Hepatocyte (in vitro differentiated cells): Measurements from ENCODE around the gene LIN7C. TPM values are rescaled to one million over a fixed set of nuclear protein-coding genes. Genes with fewer than 3 reads are reported as not detected.

Source experiments
- DNase-seq: peaks from one replicate; pipeline ENCODE4 v3.0.0-alpha.2; 2016; ENCODE audit warnings: low spot score
- H2AFZ ChIP-seq: fragments of 200-600 bp; sonication (generic); 2 replicates; pipeline ENCODE4 v1.6.0; 2016; ENCODE audit warnings: antibody characterized with exemption, mild to moderate bottlenecking
- H3K27ac ChIP-seq: fragments of 200-600 bp; sonication (generic); 2 replicates; pipeline ENCODE4 v1.5.1; 2016; ENCODE audit warnings: mild to moderate bottlenecking
- H3K27me3 ChIP-seq: fragments of 200-600 bp; sonication (generic); 2 replicates; pipeline ENCODE4 v1.6.1; 2016
- H3K36me3 ChIP-seq: fragments of 200-600 bp; sonication (generic); replicated peaks from 2 replicates; pipeline ENCODE4 v1.5.1; 2016; ENCODE audit warnings: low read depth; ENCODE audit not compliant: insufficient read depth
- H3K4me1 ChIP-seq: fragments of 200-600 bp; sonication (generic); 2 replicates; pipeline ENCODE4 v1.5.1; 2016; ENCODE audit warnings: mild to moderate bottlenecking, moderate library complexity; ENCODE audit not compliant: insufficient read depth
- H3K4me2 ChIP-seq: fragments of 200-600 bp; sonication (generic); 2 replicates; pipeline ENCODE4 v1.6.0; 2016
- H3K4me3 ChIP-seq: fragments of 200-600 bp; sonication (generic); 2 replicates; pipeline ENCODE4 v1.5.1; 2016; ENCODE audit warnings: mild to moderate bottlenecking
- H3K79me2 ChIP-seq: fragments of 200-600 bp; sonication (generic); 2 replicates; pipeline ENCODE4 v1.6.0; 2017; ENCODE audit warnings: mild to moderate bottlenecking
- H3K9me2 ChIP-seq: fragments of 200-600 bp; sonication (generic); replicated peaks from 2 replicates; pipeline ENCODE4 v1.6.0; 2017; ENCODE audit warnings: mild to moderate bottlenecking; ENCODE audit not compliant: insufficient read depth
- H3K9me3 ChIP-seq: fragments of 200-600 bp; sonication (generic); 2 replicates; pipeline ENCODE4 v1.5.1; 2016; ENCODE audit warnings: low read depth, mild to moderate bottlenecking
- H4K20me1 ChIP-seq: fragments of 200-600 bp; sonication (generic); 2 replicates; pipeline ENCODE4 v1.6.0; 2016; ENCODE audit warnings: mild to moderate bottlenecking; ENCODE audit not compliant: insufficient read depth, poor library complexity, severe bottlenecking
- CTCF ChIP-seq: fragments of 200-600 bp; sonication (generic); IDR thresholded peaks from 2 replicates; pipeline ENCODE4 v1.5.1; 2016; ENCODE audit warnings: antibody characterized with exemption, mild to moderate bottlenecking; ENCODE audit not compliant: poor library complexity
- EZH2 ChIP-seq: fragments of 200-600 bp; sonication (generic); IDR thresholded peaks from 2 replicates; pipeline ENCODE4 v1.6.1; 2016; ENCODE audit warnings: antibody characterized with exemption, mild to moderate bottlenecking, borderline replicate concordance
- EZH2phosphoT487 ChIP-seq: fragments of 200-600 bp; sonication (generic); IDR thresholded peaks from one replicate; pipeline ENCODE4 v1.6.1; 2018; ENCODE audit warnings: antibody characterized with exemption, mild to moderate bottlenecking, low read depth, moderate library complexity; ENCODE audit not compliant: unreplicated experiment, severe bottlenecking
- WGBS: methylation state at CpG from one replicate; pipeline ENCODE4 v1.1.6; 2016; ENCODE audit warnings: low lambda C conversion rate; ENCODE audit errors: missing lambda C conversion rate; 5-methylcytosine and 5-hydroxymethylcytosine counted together
- polyA plus RNA-seq: library from polyadenylated mRNA; unstranded; fragments of >200 nt; fragmentation: Nextera tagmentation; extraction: Ambion mirVana; gene quantifications from 2 replicates; pipeline ENCODE4 v1.2.1, GENCODE V29; 2016
- total RNA-seq: library from RNA; depleted of rRNA; stranded (reverse); fragments of >200 nt; gene quantifications from 2 replicates; pipeline ENCODE4 v1.2.3, GENCODE V29; 2014

Gene LIN7C
- total and polyA plus RNA-seq, 2 experiments from 2014 or later, result 22.4 to 55.5 TPM

- no peak overlapping the region for H3K27ac ChIP-seq
- 84% methylated on average over 4 of the region's 4 CpGs for WGBS
- no peak for DNase-seq
- H3K4me3 ChIP-seq, result no peak overlapping the region
- H3K79me2 ChIP-seq, result no peaks in the 10 kb centered on the region
- no peaks in the 10 kb centered on the region for H3K9me2 ChIP-seq
- H3K9me3 ChIP-seq, result no peaks in the 10 kb centered on the region
- H3K36me3 ChIP-seq, result no peaks in the 10 kb centered on the region
- H3K4me1 ChIP-seq, result no peaks in the 10 kb centered on the region
- no peaks in the 10 kb centered on the region for H3K27me3 ChIP-seq
- no peak overlapping the region for H3K4me2 ChIP-seq
- no peak overlapping the region for H2AFZ ChIP-seq
- TF ChIP-seq EZH2phosphoT487, result no peak
- TF ChIP-seq CTCF, result no peak
- no peak for TF ChIP-seq EZH2
- no peaks in the 10 kb centered on the region for H4K20me1 ChIP-seq
These were observed 26.2 kb upstream of the LIN7C start for GRCh38 chr11:27532652-27533325.

GRCh38 chr11:27528712-27529111 lies 22.1 kb upstream of the LIN7C start:
- TF ChIP-seq EZH2 (no peak), CTCF (no peak), EZH2phosphoT487 (no peak)
- Histone ChIP-seq H3K4me3 (no peak overlapping the region), H3K4me2 (no peak overlapping the region), H3K79me2 (no peaks in the 10 kb centered on the region), H3K36me3 (no peaks in the 10 kb centered on the region), H4K20me1 (no peaks in the 10 kb centered on the region), H3K9me2 (no peaks in the 10 kb centered on the region), H3K4me1 (no peaks in the 10 kb centered on the region), H3K27me3 (no peaks in the 10 kb centered on the region), H2AFZ (no peak overlapping the region), H3K9me3 (no peaks in the 10 kb centered on the region), H3K27ac (no peak overlapping the region)
- DNase-seq, result no peak

- Histone ChIP-seq H3K4me2 (no peak overlapping the region), H2AFZ (no peak overlapping the region), H3K79me2 (no peaks in the 10 kb centered on the region), H4K20me1 (no peaks in the 10 kb centered on the region), H3K27me3 (no peaks in the 10 kb centered on the region), H3K27ac (no peak overlapping the region), H3K4me3 (no peak overlapping the region), H3K9me2 (no peaks in the 10 kb centered on the region), H3K9me3 (no peaks in the 10 kb centered on the region), H3K4me1 (no peaks in the 10 kb centered on the region), H3K36me3 (no peaks in the 10 kb centered on the region)
- 91% methylated on average over 2 of the region's 2 CpGs for WGBS
- DNase-seq, result no peak
- TF ChIP-seq EZH2phosphoT487 (no peak), EZH2 (no peak), CTCF (no peak)
These were observed 20.0 kb upstream of the LIN7C start for GRCh38 chr11:27526535-27526934.
